ENCODE measurements around the gene MTNR1A.

MTNR1A gene

GRCh38 chr4:186554914-186555827, at the start of gene MTNR1A:
Gene MTNR1A (minus strand): TSS chr4:186555567. CDS start chr4:186555365, 202 bp downstream.
- no peak for DNase-seq (ENCODE audit: low read depth in 2 of 2, low spot score in 1 of 2)

- no peak for DNase-seq (ENCODE audit: low read depth in 2 of 2, low spot score in 1 of 2)
Observed at GRCh38 chr4:186604124-186604807, 48.9 kb upstream of the MTNR1A start.

GRCh38 chr4:186602978-186603377, 47.6 kb upstream of the MTNR1A start:
- DNase-seq (ENCODE audit: low read depth in 2 of 2, low spot score in 1 of 2), result no peak

GRCh38 chr4:186599483-186599882, 44.1 kb upstream of the MTNR1A start:
- DNase-seq (ENCODE audit: low read depth in 2 of 2, low spot score in 1 of 2), result no peak

DNA sequence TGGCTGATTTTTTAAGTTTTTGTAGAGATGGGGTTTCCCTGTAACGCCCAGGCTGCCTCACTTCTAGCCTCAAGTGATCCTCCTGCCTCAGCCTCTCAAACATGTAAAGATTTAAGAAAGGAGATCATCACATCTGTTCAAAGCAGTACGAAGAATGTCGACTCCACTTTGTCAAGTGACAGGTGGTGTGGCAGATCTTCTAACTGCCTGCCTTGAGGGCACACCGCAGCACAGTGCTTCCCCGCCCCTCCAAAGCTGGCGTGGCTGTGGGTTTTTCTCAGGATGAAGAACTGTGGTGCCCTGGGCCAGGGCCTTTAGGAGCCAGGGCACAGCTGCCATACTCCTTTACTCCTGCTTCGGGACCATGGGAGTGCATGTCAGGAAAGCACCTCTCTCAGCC, 43.3 kb upstream of the MTNR1A start:
- no peak for DNase-seq (ENCODE audit: low read depth in 2 of 2, low spot score in 1 of 2)

- DNase-seq (ENCODE audit: low read depth in 2 of 2, low spot score in 1 of 2), result no peak
Observed at GRCh38 chr4:186596850-186597390, 41.6 kb upstream of the MTNR1A start.

- DNase-seq (ENCODE audit: low read depth in 2 of 2, low spot score in 1 of 2), result no peak
Observed at GRCh38 chr4:186596346-186596745, 41.0 kb upstream of the MTNR1A start.

DNA sequence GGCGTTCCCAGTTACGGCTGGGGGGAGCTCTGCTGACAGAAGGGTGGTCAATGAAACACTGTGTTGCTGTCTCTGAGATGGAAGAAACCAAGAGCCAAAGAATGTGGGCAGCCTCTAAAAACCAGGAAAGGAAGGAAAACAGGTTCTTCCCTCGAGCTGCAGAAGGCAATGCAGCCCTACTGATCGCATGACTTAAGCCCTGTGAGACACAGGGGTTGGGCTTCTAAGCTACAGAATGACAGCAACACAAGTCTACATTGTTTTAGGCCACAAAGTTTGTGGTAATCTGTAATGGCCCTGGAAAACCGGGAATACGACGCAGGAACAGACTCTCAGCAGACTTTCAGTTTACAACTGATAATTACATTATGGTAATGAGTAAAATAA, 38.2 kb upstream of the MTNR1A start:
- no peak for DNase-seq (ENCODE audit: low read depth in 2 of 2, low spot score in 1 of 2)

GRCh38 chr4:186592966-186593586, 37.7 kb upstream of the MTNR1A start:
- no peak for DNase-seq (ENCODE audit: low read depth in 2 of 2, low spot score in 1 of 2)

GRCh38 chr4:186592445-186592844, 37.1 kb upstream of the MTNR1A start:
- no peak for DNase-seq (ENCODE audit: low read depth in 2 of 2, low spot score in 1 of 2)

DNA sequence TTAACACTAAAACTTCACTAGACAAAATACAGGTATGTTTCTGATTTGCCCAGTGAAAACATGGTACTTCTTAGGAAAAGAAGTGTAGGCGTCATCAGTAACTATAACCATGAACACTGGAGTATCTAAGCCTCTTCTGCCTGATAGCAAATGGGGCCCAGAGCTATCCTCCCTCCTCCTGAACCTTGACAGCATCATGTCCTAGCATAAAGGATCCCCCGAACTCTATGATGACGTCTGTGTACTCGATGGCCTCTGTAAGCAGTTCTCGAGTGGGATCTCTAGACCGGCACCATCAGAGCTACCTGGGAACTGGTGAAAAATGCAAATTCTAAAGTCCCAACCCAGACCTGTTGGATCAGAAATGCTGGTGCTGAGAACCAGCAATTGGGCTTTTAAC, 36.3 kb upstream of the MTNR1A start:
- no peak for DNase-seq (ENCODE audit: low read depth in 2 of 2, low spot score in 1 of 2)

- DNase-seq (ENCODE audit: low read depth in 2 of 2, low spot score in 1 of 2), result no peak
Observed at GRCh38 chr4:186588503-186588902, 33.1 kb upstream of the MTNR1A start.

DNA sequence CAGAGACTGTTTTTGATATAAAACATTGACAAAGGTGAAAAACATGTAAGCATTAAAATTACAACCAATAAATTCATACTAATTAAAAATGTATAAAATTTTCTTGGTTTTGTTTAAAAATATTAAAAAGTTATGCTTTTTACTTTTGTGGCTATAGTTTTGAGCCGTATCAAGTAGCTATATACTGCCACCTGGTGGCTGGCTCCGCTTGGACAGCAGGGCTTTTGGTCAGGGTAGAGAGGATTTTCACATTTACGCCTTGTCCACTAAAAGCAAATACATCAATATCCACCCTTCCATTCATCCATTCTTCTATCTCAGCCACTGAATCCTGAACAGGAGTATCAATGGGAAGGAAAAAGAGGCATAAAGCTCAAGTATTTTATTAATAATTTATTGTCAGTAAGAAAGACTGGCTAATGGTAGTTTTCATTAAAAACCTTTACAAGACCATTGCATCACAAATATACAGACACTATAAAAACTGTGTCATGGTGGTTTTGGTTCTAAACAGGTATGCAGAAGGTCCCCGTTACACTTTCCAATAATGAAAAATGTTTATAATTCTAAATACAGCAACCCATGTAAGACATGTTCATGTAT, 32.1 kb upstream of the MTNR1A start:
- peak in 1 of 2 donors; percentile 33 for DNase-seq (ENCODE audit: low read depth in 2 of 2, low spot score in 1 of 2)

DNA sequence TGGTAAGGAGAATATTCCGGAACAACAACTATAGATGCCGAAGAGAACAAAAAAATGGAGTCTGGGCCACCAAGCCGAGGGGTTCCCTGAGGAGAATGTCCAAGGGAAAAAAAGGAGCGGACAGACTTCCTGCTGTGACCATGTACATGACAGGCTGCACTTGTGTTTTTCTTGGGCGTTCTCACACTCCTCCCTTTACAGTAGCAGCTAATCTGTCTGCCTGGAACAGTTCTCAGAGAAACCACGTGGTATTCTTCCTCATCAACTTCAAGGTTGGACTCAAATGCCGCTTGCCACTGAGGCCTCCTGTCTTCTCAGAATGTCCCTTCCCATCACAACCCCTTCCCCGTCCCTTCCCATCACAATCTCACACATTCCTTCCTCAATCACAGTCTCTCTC, 30.8 kb upstream of the MTNR1A start:
- no peak for DNase-seq (ENCODE audit: low read depth in 2 of 2, low spot score in 1 of 2)

DNA sequence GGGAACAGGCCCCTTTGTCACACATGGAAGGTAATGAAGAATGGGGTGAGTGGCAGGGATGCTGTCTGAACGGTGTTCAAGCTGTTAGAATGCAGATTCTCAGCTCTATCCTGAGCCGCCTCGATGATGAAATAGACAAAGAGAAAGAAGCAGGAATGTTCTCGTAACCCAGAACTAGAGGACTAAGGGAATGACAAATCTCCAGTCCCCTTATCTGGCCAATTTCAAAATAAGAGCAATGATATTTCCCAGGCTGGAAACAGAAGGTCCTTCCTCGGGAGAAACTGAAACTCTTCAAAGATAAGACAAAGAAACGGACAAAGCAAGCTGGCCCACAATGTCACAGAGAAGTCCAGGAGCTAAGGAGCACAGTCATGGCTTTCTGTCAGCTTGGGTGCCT, 29.5 kb upstream of the MTNR1A start:
- no peak for DNase-seq (ENCODE audit: low read depth in 2 of 2, low spot score in 1 of 2)

DNA sequence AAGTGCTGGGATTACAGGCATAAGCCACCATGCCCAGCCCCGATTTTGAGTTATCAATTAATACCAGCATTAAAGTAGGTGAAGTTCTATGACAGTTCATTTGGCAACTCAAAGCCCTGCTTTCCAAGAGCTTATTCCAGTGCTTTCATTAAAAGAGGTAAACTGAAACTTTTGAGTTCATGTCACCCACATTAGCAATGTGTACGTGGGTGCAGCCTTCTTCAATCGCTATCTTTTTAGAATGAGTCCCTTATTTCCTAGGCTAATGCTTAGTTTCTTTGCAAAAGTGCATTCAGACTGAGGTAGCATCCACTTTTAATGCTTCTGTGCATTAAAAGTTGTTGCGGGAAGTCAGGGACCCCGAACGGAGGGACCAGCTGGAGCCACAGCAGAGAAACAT, 26.1 kb upstream of the MTNR1A start:
- DNase-seq (ENCODE audit: low read depth in 2 of 2, low spot score in 1 of 2), result no peak

DNA sequence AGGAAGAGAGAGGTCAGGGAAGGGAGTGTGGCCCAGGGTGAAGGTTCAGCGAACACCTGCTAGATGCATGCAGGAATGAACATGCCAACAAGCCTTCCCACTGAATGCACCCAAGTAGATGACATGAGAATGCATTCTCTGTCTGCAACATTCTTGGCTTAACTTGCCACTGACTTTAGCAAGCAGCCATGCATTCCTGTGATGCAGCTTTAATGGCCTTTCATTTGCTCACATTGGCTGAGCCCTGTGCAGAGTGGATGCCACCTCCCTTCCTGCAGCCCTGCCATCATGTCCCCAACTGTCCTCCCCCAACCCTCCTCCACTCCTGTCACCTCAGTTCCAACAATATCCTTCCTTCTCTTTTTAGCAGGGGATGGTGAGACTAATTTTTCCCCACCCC, 25.3 kb upstream of the MTNR1A start:
- DNase-seq (ENCODE audit: low read depth in 2 of 2, low spot score in 1 of 2), result no peak

DNA sequence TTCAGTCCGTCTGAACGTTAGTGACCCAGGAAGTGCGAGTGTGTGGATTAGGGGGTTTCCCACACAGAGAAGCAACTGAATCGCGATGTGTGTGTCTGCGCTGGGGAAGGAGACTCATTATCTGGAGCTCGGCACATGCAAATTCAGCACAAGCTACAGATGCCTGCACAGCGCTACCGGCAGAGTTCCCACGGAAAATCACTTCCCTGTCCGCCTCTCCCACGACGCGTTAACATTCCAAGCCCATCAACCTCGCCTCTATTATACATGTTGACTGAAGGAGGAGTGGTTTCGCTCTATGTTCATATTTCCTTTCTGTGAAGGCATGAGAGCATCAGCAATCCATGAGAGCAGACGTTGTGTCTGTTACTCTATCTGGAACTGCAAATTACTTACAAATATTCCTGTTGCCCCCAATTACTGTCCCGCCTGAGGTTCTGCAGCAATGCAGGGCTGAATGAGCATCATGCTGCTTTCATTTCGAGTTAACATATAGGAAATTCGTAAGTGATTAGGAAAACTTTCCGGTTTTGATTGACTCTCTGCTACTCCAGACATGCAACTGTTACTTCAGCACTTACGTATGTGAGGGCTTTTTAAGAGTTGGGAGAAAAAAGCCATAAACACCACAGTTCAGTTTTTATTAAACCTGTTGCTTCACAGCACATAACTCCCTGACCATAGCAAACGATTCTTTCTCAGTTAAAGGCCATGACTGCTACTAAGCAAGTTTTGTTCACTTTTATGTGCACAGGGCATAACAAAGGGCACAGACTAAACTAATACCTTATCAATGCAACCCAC, 15.0 kb upstream of the MTNR1A start:
- no peak for DNase-seq (ENCODE audit: low read depth in 2 of 2, low spot score in 1 of 2)

DNA sequence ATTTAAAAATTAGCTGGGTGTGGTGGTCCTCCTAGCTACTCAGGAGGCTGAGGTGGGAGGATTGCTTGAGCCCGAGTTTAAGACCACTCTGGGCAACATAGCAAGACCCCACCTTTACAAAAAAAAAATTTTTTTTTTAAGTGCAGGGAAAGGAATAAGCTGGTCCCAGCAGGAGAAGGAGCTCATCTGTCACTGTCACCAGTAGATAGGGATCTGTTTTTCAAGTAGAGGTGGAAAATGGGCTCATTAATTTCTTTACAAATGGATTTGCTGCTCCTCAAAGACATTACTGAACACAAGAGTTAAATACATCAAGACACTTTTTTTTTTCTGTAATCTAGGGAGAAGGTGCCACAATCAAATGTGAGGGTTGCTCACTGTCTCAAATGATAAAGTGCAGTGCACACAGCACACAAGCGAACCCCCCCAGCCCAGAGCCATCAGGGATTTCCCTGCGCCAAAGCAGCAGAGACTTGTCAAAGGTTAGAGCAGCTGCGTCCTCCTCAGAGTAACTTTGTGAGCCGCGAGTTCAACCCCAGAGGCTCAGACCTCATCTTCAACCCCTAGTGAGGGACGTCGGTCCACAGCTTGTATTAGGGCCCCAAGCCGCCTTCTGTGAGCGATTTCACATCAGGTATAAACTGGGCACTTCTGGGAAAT, 14.3 kb upstream of the MTNR1A start:
- DNase-seq (ENCODE audit: low read depth in 2 of 2, low spot score in 1 of 2), result no peak

DNA sequence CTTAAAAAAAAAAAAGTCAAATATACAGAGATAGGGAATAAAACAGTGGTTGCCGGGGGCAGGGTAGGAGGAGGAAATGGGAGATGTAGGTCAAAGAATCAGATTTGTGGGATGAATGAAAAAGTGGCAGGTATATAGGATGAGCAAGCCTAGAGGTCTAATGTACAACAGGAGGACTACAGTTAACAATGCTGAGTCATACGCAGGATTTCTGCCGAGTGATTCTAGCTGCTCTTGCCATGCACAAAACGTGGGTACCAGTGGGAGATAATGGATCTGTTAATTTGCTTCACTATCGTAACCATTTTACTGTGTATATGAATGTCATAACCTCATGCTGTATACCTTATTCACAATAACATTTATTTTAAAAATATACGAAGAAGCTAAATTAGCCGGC, 10.7 kb upstream of the MTNR1A start:
- DNase-seq (ENCODE audit: low read depth in 2 of 2, low spot score in 1 of 2), result no peak
